ENCODE measurements around the gene CRISPLD2.
"Not testable (repeated sequence)": the region's sequence is repeated elsewhere in the genome, so short reads cannot be mapped to it uniquely, and the experiment has no call there.

Gene CRISPLD2

GRCh38 chr16:84821728-84822689 is 2.2 kb downstream of the CRISPLD2 start:
- no peak for DNase-seq (ENCODE audit: low read depth in 1 of 2, low spot score in 1 of 2)

GRCh38 chr16:84822990-84823389 is 3.2 kb downstream of the CRISPLD2 start:
- DNase-seq (ENCODE audit: low read depth in 1 of 2, low spot score in 1 of 2) = no peak

- DNase-seq (ENCODE audit: low read depth in 1 of 2, low spot score in 1 of 2) = no peak
Measured at GRCh38 chr16:84823484-84823883, 3.7 kb downstream of the CRISPLD2 start.

- DNase-seq (ENCODE audit: low read depth in 1 of 2, low spot score in 1 of 2) = no peak
Measured at GRCh38 chr16:84823926-84824325, 4.1 kb downstream of the CRISPLD2 start.

- DNase-seq (ENCODE audit: low read depth in 1 of 2, low spot score in 1 of 2) = no peak
Measured at GRCh38 chr16:84825896-84826557, 6.2 kb downstream of the CRISPLD2 start.

DNA sequence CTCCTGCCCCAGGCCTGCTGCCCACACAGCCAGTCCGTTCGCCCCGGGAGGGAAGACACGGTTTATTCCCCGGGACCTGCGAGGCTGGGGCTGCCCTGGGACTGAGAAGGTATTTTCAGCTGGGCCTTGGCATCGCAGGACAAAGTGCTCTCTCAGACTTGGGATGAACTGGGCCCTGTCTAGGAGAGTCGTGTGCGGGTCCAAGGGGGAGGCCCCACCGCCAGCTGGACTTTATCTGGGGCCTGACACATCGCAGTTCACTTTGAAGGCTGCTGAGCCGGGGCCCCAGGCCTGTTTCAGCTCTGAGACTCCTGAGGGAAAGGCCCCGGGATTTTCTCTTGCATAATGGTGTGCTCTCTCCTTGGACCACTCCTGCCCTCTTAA is 6.8 kb downstream of the CRISPLD2 start:
- DNase-seq (ENCODE audit: low read depth in 1 of 2, low spot score in 1 of 2) = no peak

DNA sequence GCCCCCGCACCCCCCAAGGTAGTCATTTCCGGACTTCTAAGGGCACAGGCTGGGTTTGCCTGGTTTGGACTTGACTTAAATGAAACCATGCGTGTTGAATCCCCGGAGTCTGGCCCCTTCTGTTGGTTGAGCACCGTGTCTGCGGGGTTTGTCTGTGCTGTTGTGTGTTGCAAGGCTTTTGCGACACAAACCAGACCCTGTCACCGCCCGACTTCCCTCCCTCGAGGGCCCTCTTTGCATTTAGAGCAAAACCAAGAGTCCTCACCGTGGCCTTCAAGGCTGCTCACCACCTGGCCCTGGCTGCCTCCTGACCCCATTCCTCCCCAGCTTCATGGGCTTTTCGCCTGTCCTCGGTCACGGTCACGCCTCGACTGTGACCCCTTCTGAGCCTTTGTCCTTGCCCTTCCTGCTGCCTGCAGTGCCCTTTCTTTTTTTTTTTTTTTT is 7.4 kb downstream of the CRISPLD2 start:
- no peak for DNase-seq (ENCODE audit: low read depth in 1 of 2, low spot score in 1 of 2)

DNA sequence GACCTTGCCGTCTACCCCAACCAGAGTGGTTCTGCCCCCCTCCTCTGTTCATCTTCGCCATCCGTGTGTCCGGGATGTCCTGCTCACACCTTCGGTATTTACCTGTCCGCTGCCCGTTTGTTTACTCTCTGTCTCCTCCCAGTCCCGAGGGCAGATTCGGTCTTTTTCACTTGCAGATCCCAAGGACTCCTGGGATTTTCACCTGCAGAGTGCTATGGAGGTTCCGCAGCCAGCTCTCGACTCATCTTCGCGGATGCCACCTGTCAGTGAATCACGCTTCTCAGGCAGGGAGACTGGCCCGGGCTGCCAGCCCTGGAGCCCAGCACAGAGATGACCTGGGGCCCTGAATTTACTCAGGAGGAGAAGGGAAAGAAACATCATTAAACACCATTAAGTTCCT is 8.1 kb downstream of the CRISPLD2 start:
- no peak for DNase-seq (ENCODE audit: low read depth in 1 of 2, low spot score in 1 of 2)

DNA sequence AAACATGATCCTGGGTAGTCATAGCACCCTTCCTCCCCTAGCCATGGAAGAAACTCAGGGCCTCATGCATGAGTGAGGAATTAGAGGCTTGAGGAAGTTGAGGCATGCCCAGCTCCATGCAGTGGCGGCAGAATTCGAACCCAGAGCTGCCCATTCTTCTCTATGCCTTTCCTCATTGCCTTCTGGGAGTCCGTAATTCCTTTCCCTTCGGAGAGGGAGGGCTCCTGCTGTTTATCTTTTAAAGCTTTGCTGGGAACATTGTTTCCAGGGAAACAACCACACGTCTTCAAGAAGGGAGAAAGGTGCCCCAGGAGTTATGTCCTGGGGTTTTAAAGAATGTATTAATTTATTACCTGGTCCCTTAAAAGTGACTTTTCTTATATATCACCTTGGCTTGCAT is 8.5 kb downstream of the CRISPLD2 start:
- DNase-seq (ENCODE audit: low read depth in 1 of 2, low spot score in 1 of 2) = no peak

- no peak for DNase-seq (ENCODE audit: low read depth in 1 of 2, low spot score in 1 of 2)
Measured at GRCh38 chr16:84829168-84829965, 9.6 kb downstream of the CRISPLD2 start.

GRCh38 chr16:84830765-84831384 is 11.1 kb downstream of the CRISPLD2 start:
- no peak for DNase-seq (ENCODE audit: low read depth in 1 of 2, low spot score in 1 of 2)

DNA sequence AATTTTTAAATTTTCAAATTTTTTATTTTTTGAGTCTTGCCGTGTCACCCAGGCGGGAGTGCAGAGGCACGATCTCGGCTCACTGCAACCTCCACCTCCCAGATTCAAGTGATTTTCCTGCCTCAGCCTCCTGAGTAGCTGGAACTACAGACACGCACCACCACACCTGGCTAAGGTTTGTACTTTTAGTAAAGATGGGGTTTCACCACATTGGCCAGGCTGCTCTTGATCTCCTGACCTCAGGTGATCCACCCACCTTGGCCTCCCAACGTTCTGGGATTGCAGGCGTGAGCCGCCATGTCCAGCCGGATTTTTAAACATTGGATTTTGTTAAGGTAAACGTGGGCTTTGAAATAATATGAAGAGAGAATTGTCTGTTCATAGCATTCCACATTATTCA is 11.9 kb downstream of the CRISPLD2 start:
- not testable (repeated sequence) for DNase-seq (ENCODE audit: low read depth in 1 of 2, low spot score in 1 of 2)

- no peak for DNase-seq (ENCODE audit: low read depth in 1 of 2, low spot score in 1 of 2)
Measured at GRCh38 chr16:84832488-84833143, 12.8 kb downstream of the CRISPLD2 start.

GRCh38 chr16:84833144-84833500 is 13.3 kb downstream of the CRISPLD2 start:
- DNase-seq (ENCODE audit: low read depth in 1 of 2, low spot score in 1 of 2) = no peak

- DNase-seq (ENCODE audit: low read depth in 1 of 2, low spot score in 1 of 2) = no peak
Measured at GRCh38 chr16:84833542-84834402, 14.0 kb downstream of the CRISPLD2 start.

DNA sequence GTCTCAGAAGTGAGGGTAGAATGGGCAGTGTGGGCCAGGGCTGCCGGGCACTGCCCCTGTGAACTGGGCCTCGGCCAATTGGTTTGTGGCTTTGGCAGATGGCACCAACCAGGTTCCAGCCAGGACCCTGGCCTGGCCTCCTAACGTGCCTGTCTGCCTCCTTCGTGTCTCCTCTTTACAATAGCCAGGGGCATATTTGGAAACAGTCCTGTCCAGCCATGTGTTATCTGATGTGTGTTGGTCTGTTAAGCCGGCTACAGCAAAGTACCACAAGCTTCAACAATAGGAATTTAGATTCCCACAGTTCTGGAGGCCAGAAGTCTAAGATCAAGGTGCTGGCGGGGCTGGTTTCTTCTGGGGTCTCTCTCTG is 14.6 kb downstream of the CRISPLD2 start:
- DNase-seq (ENCODE audit: low read depth in 1 of 2, low spot score in 1 of 2) = no peak

DNA sequence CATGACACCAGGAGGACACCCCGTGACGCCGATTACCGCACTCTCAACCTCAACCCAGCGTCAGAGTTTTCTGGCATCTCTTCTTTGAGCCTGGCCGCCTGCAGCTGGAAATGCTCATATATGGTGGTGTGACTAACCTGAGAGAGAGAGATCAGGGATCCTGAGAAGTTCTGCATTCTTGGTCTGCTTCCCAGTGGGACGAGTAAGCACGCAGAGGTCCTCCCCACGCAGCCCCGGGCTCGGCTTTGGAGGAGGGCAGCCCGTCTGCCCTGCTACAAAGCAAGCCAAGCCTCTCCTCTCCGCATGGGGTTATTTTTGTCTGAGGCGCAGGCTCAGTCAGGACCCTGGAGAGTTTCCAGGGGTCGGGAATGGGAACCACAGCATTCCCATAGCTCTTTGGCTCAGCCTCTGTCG is 16.5 kb downstream of the CRISPLD2 start:
- DNase-seq (ENCODE audit: low read depth in 1 of 2, low spot score in 1 of 2) = no peak

DNA sequence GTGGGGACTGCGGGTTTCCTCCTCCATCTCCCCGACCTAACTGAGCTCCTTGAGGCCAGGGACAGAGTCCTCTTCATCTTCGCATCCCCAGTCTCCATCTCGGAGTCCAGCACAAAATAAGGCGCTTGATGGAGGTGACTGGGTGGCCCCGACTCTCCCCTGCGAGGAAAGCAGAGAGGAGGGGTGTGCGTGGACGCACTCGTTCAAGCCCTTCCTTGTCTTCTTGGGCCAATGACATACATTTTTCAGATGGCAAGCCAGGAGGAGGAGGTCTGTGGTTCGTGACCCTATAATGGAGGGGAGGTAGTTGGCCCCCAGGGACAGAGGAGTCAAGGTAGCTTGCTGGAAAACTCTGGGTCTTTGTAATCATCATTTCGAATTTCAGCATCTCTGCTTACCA is 17.2 kb downstream of the CRISPLD2 start:
- no peak for DNase-seq (ENCODE audit: low read depth in 1 of 2, low spot score in 1 of 2)

DNA sequence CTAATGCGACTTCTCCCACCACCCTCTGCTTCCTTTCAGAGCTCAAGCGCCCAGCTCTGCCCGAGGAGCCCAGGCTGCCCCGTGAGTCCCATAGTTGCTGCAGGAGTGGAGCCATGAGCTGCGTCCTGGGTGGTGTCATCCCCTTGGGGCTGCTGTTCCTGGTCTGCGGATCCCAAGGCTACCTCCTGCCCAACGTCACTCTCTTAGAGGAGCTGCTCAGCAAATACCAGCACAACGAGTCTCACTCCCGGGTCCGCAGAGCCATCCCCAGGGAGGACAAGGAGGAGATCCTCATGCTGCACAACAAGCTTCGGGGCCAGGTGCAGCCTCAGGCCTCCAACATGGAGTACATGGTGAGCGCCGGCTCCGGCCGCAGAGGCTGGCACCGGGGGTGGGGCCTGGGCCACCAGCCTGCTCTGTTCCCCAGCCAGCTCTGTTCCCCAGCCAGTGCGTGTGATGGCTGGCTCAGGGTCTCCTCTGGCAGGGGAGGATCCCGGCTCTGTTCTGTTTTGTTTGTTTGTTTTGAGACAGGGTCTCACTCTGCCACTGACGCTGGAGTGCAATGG is 18.7 kb downstream of the CRISPLD2 start:
- DNase-seq (ENCODE audit: low read depth in 1 of 2, low spot score in 1 of 2) = no peak

Measured in stimulated activated CD4-positive, alpha-beta T cell treated with anti-CD3 and anti-CD28 coated beads, Interleukin-15, amount 100 ng/mL, for 1 hour (primary cell).